DOHH2 (cell line): ENCODE data around the gene MYL12B.

Source experiments
- H3F3A ChIP-seq: fragments of 200-600 bp; sonication (generic), shearing (Covaris generic); 2 replicates; pipeline ENCODE4 v1.6.0; 2016; ENCODE audit warnings: antibody characterized with exemption, mild to moderate bottlenecking; ENCODE audit not compliant: control insufficient read depth, insufficient read depth
- H3K27ac ChIP-seq: fragments of 200-600 bp; sonication (generic); 2 replicates; pipeline ENCODE4 v1.5.1; 2014; ENCODE audit warnings: low read depth, mild to moderate bottlenecking, low read length, moderate library complexity
- H3K27me3 ChIP-seq: fragments of 200-600 bp; sonication (generic); 2 replicates; pipeline ENCODE4 v1.6.1; 2014; ENCODE audit warnings: mild to moderate bottlenecking, low read length, mixed read lengths; ENCODE audit not compliant: control insufficient read depth
- H3K36me3 ChIP-seq: fragments of 200-600 bp; sonication (generic); 2 replicates; pipeline ENCODE4 v1.6.1; 2014; ENCODE audit warnings: mild to moderate bottlenecking, low read length, moderate library complexity, mixed read lengths; ENCODE audit not compliant: control insufficient read depth
- H3K4me1 ChIP-seq: fragments of 200-600 bp; sonication (generic); 2 replicates; pipeline ENCODE4 v1.6.1; 2014; ENCODE audit warnings: mild to moderate bottlenecking, low read length, mixed read lengths; ENCODE audit not compliant: control insufficient read depth
- H3K4me2 ChIP-seq: fragments of 200-600 bp; sonication (generic); 2 replicates; pipeline ENCODE4 v1.6.0; 2014; ENCODE audit warnings: mild to moderate bottlenecking, low read length, moderate library complexity
- H3K4me3 ChIP-seq: fragments of 200-600 bp; sonication (generic); 2 replicates; pipeline ENCODE4 v1.5.1; 2014; ENCODE audit warnings: mild to moderate bottlenecking, low read length, mixed read lengths
- H3K79me2 ChIP-seq: fragments of 200-600 bp; sonication (generic); 2 replicates; pipeline ENCODE4 v1.6.1; 2014; ENCODE audit warnings: mild to moderate bottlenecking, low read length, mixed read lengths; ENCODE audit not compliant: control insufficient read depth
- H3K9me2 ChIP-seq: fragments of 200-600 bp; sonication (generic); replicated peaks from 2 replicates; pipeline ENCODE4 v1.6.1; 2014; ENCODE audit warnings: mild to moderate bottlenecking, low read length, mixed read lengths; ENCODE audit not compliant: control insufficient read depth
- H3K9me3 ChIP-seq: fragments of 200-600 bp; sonication (generic); 2 replicates; pipeline ENCODE4 v1.6.1; 2014; ENCODE audit warnings: antibody characterized with exemption, low read length, mixed read lengths; ENCODE audit not compliant: control insufficient read depth, insufficient read depth
- H4K20me1 ChIP-seq: fragments of 200-600 bp; sonication (generic); 2 replicates; pipeline ENCODE4 v1.6.0; 2014; ENCODE audit warnings: low read depth, mild to moderate bottlenecking, antibody characterized with exemption, low read length, moderate library complexity; ENCODE audit not compliant: control insufficient read depth, insufficient read depth
- EZH2phosphoT487 ChIP-seq: fragments of 200-600 bp; sonication (generic); IDR thresholded peaks from 2 replicates; pipeline ENCODE4 v1.6.1; 2017; ENCODE audit warnings: borderline replicate concordance, mild to moderate bottlenecking, antibody characterized with exemption, low read length, moderate library complexity, mixed read lengths
- TF ChIP-seq, protein P1 (sequence below): fragments of 200-600 bp; sonication (generic); IDR thresholded peaks from one replicate; pipeline ENCODE4 v1.5.1; 2014; ENCODE audit warnings: antibody characterized with exemption, mild to moderate bottlenecking, low read depth, low read length; ENCODE audit not compliant: poor library complexity, severe bottlenecking

The MYL12B gene

DNA sequence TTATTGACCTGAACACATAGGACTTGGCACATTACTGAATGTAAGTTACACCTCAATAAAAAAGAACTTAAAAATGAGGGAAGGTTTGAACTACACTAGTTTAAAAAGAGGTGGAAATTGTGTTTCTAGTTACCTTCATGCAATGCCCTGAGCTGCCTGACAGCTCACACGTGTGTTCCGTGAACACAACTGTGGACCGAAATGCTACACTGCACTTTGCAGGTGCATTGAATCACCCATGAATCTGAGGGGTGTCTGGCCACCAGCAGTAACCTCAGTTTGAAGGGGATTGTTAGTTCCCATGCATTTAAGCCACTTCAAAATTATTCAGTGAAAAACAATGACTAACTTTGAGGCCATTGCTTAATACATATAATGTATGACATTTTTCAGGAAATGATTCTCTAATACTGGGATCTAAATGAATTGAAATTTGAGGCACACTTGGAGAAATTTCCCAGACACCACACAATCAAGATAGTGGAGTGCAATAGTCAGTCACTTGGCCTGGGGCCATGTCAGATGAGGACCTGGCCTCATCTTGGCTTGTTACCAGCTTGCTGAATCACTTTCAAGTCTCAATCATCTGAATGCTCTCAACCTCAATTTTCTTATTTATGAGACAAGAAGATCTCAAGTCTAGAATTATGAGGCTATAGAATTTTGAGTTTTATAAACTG lies 59.3 kb downstream of the MYL12B start:
- Histone ChIP-seq H3K4me3 (no peak overlapping the region), H3K27ac (no peak overlapping the region), H3K4me1 (peaks cover 5% of the 10 kb centered on the region), H3K4me2 (no peak overlapping the region), H3K36me3 (no peaks in the 10 kb centered on the region), H3K9me2 (no peaks in the 10 kb centered on the region), H3K79me2 (no peaks in the 10 kb centered on the region), H3K9me3 (no peaks in the 10 kb centered on the region), H3K27me3 (peaks cover 7% of the 10 kb centered on the region; the same call in 1 of the 2 replicates), H4K20me1 (no peaks in the 10 kb centered on the region), H3F3A (no peaks in the 10 kb centered on the region)
- TF ChIP-seq EZH2phosphoT487 = no peak
- TF ChIP-seq, protein P1, sequence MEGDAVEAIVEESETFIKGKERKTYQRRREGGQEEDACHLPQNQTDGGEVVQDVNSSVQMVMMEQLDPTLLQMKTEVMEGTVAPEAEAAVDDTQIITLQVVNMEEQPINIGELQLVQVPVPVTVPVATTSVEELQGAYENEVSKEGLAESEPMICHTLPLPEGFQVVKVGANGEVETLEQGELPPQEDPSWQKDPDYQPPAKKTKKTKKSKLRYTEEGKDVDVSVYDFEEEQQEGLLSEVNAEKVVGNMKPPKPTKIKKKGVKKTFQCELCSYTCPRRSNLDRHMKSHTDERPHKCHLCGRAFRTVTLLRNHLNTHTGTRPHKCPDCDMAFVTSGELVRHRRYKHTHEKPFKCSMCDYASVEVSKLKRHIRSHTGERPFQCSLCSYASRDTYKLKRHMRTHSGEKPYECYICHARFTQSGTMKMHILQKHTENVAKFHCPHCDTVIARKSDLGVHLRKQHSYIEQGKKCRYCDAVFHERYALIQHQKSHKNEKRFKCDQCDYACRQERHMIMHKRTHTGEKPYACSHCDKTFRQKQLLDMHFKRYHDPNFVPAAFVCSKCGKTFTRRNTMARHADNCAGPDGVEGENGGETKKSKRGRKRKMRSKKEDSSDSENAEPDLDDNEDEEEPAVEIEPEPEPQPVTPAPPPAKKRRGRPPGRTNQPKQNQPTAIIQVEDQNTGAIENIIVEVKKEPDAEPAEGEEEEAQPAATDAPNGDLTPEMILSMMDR = no peak

DNA sequence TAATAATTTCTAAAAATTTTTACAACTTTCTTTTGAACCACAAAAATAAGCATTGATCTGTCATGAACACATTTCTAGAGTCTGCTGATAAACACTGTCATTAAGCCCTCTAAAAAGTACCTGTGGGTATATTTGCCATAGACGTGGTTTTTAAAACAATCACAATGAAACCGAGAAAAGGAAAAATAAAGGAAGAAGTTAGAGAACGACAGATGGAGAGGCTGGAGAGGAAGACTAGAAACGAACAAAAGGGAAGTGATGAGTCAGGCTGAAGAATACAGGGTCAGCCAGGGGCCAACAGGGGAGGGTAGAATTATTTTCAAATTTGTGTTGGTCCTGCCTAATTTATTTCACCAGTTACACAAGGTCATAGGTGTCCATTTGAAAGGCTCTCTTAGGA lies 62.0 kb downstream of the MYL12B start:
- Histone ChIP-seq H3K4me1 (peaks cover 5% of the 10 kb centered on the region), H3F3A (no peaks in the 10 kb centered on the region), H3K9me3 (no peaks in the 10 kb centered on the region), H3K36me3 (no peaks in the 10 kb centered on the region), H3K9me2 (no peaks in the 10 kb centered on the region), H3K4me2 (no peak overlapping the region), H4K20me1 (no peaks in the 10 kb centered on the region), H3K27ac (no peak overlapping the region), H3K79me2 (no peaks in the 10 kb centered on the region), H3K4me3 (no peak overlapping the region), H3K27me3 (peaks cover 7% of the 10 kb centered on the region; the same call in 1 of the 2 replicates)
- TF ChIP-seq, protein P1 = no peak
- no peak for TF ChIP-seq EZH2phosphoT487
